ENCODE data around the gene ETV6. TPM values are rescaled to one million over a fixed set of nuclear protein-coding genes. Genes with fewer than 3 reads are reported as not detected.

Gene ETV6
- total RNA-seq, 1 experiment from 2014 or later: 14.1 TPM

DNA sequence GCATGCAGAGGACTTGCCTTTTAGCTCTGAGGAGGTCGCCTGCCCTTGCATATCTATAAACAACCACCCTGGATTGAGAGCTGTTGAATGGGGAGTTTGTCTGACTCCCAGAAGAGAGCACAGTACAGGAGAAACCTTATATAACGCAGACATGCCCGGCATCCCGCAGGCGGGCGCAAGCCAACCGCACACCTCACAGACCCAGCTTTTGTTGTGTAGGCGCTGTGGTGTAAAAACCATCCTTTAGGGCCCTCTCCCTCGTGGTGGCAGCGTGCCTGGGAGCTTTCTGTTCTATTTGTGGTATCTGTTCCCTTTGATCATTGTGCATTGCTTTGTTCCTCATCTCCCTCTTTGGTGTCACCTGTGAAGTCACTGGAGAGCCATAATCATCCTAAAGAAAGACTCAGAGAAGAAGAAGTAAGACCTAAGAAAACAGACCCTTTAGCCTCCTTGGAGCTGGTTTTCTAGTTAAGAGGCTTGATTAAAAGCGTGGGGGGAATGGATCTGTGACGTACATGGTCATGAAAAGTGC lies 77.7 kb downstream of the ETV6 start:
- Histone ChIP-seq H3K9me2 (ENCODE audit: insufficient read depth) (no peaks in the 10 kb centered on the region), H3K79me2 (ENCODE audit: insufficient read depth, low read length) (no peaks in the 10 kb centered on the region), H3K36me3 (ENCODE audit: control insufficient read depth in 1 of 2, insufficient read depth in 2 of 2, low read length in 2 of 2) (no peaks in the 10 kb centered on the region), H2AFZ (ENCODE audit: low read depth, low read length, poor library complexity, severe bottlenecking) (no peak overlapping the region), H3K9me3 (ENCODE audit: control insufficient read depth in 1 of 2, insufficient read depth in 1 of 2, low read depth in 1 of 2, low read length in 2 of 2) (no peaks in the 10 kb centered on the region), H4K20me1 (ENCODE audit: insufficient read depth) (no peaks in the 10 kb centered on the region), H3K4me3 (replicated peaks in 1 of 2; ENCODE audit: low read depth in 1 of 2, low read length in 2 of 2) (no peak overlapping the region), H3K27me3 (ENCODE audit: insufficient read depth, low read length) (no peaks in the 10 kb centered on the region), H3K4me1 (ENCODE audit: control insufficient read depth in 1 of 2, insufficient read depth in 2 of 2, low read length in 2 of 2) (peaks cover 33 to 34% of the 10 kb centered on the region in 2 experiments), H3K9ac (ENCODE audit: low read length) (no peak overlapping the region), H3K27ac (ENCODE audit: low read depth, low read length) (no peak overlapping the region), H3K4me2 (ENCODE audit: low read length) (no peak overlapping the region)
- ChIA-PET POLR2A (no interaction called here), RAD21 (ENCODE audit: low non-redundant PET in 1 of 2, low total read pairs in 2 of 2, uncharacterized antibody in 2 of 2, unreplicated experiment in 2 of 2) (no interaction called here), CTCF (no interaction called here)
- intact Hi-C loops (cut with micrococcal nuclease): no loop called here
- TF ChIP-seq TCF7L2 (IDR thresholded peaks at IDR 0.05; ENCODE audit: borderline replicate concordance, extremely low read depth, insufficient read depth, insufficient read length) (no peak), EZH2phosphoT487 (IDR thresholded peaks at IDR 0.05; ENCODE audit: borderline replicate concordance) (no peak), POLR2A (IDR thresholded peaks at IDR 0.05; ENCODE audit: borderline replicate concordance, extremely low read depth, insufficient read depth, insufficient read length) (no peak), POLR2AphosphoS5 (IDR thresholded peaks at IDR 0.05; ENCODE audit: low read depth, low read length) (no peak), ELF1 (IDR thresholded peaks at IDR 0.05; ENCODE audit: borderline replicate concordance, low read depth) (no peak), JUND (IDR thresholded peaks at IDR 0.05) (no peak)
- no TSS peak for BruUV-seq (replicated peaks)
- DNase-seq (ENCODE audit: low read depth, low spot score) (no peak), ATAC-seq (no peak)

DNA sequence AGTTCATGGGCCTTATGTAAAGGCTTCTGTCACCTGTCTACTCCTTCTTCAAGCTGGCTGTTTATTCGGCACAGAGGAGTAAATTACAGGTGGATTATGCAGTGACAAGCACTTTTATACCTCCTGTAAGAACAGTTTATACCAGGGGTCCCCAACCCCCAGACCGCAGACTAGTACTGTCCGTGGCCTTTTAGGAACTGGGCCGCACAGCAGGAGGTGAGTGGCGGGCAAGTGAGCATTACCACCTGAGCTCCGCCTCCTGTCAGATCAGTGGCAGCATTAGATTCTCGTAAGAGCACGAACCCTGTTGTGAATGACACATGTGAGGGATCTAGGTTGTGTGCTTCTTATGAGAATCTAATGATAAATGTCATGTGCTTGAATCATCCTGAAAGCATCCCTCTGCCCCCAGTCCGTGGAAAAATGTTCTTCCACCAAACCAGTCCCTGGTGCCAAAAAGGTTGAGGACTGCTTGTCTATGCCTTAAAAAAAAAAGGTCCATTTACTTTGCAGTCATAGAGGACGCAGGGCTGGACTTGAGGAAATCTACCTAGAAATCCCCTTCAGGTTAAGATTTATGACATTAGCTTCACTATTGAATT lies 78.8 kb downstream of the ETV6 start:
- Histone ChIP-seq H3K9ac (ENCODE audit: low read length) (no peak overlapping the region), H3K4me3 (replicated peaks in 1 of 2; ENCODE audit: low read depth in 1 of 2, low read length in 2 of 2) (no peak overlapping the region), H3K9me3 (ENCODE audit: control insufficient read depth in 1 of 2, insufficient read depth in 1 of 2, low read depth in 1 of 2, low read length in 2 of 2) (no peaks in the 10 kb centered on the region), H3K4me2 (ENCODE audit: low read length) (no peak overlapping the region), H4K20me1 (ENCODE audit: insufficient read depth) (no peaks in the 10 kb centered on the region), H3K9me2 (ENCODE audit: insufficient read depth) (no peaks in the 10 kb centered on the region), H3K27ac (ENCODE audit: low read depth, low read length) (no peak overlapping the region), H2AFZ (ENCODE audit: low read depth, low read length, poor library complexity, severe bottlenecking) (no peak overlapping the region), H3K79me2 (ENCODE audit: insufficient read depth, low read length) (no peaks in the 10 kb centered on the region), H3K27me3 (ENCODE audit: insufficient read depth, low read length) (no peaks in the 10 kb centered on the region), H3K36me3 (ENCODE audit: control insufficient read depth in 1 of 2, insufficient read depth in 2 of 2, low read length in 2 of 2) (no peaks in the 10 kb centered on the region), H3K4me1 (ENCODE audit: control insufficient read depth in 1 of 2, insufficient read depth in 2 of 2, low read length in 2 of 2) (peaks cover 33 to 34% of the 10 kb centered on the region in 2 experiments)
- CTCF ChIA-PET: no interaction called here
- ATAC-seq (no peak), DNase-seq (ENCODE audit: low read depth, low spot score) (no peak)
- no peak for TF ChIP-seq ZFX (IDR thresholded peaks at IDR 0.05)
- TF ChIP-seq, protein P1, sequence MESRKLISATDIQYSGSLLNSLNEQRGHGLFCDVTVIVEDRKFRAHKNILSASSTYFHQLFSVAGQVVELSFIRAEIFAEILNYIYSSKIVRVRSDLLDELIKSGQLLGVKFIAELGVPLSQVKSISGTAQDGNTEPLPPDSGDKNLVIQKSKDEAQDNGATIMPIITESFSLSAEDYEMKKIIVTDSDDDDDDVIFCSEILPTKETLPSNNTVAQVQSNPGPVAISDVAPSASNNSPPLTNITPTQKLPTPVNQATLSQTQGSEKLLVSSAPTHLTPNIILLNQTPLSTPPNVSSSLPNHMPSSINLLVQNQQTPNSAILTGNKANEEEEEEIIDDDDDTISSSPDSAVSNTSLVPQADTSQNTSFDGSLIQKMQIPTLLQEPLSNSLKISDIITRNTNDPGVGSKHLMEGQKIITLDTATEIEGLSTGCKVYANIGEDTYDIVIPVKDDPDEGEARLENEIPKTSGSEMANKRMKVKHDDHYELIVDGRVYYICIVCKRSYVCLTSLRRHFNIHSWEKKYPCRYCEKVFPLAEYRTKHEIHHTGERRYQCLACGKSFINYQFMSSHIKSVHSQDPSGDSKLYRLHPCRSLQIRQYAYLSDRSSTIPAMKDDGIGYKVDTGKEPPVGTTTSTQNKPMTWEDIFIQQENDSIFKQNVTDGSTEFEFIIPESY (IDR thresholded peaks at IDR 0.05; ENCODE audit: extremely low read depth, insufficient replicate concordance, low read length): no peak
- TF ChIP-seq CBX3 (IDR thresholded peaks at IDR 0.05; ENCODE audit: low read depth): no peak
- no peak for TF ChIP-seq EGR1 (IDR thresholded peaks at IDR 0.05; ENCODE audit: low read depth)
- TF ChIP-seq, protein P2, sequence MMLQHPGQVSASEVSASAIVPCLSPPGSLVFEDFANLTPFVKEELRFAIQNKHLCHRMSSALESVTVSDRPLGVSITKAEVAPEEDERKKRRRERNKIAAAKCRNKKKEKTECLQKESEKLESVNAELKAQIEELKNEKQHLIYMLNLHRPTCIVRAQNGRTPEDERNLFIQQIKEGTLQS (IDR thresholded peaks at IDR 0.05): no peak
- TF ChIP-seq POLR2AphosphoS5 (IDR thresholded peaks at IDR 0.05; ENCODE audit: low read depth, low read length): no peak
- TF ChIP-seq TCF7L2 (IDR thresholded peaks at IDR 0.05; ENCODE audit: borderline replicate concordance, extremely low read depth, insufficient read depth, insufficient read length): no peak
- no peak for TF ChIP-seq RAD21 (IDR thresholded peaks at IDR 0.05; ENCODE audit: low read depth)
- TF ChIP-seq ELF1 (IDR thresholded peaks at IDR 0.05; ENCODE audit: borderline replicate concordance, low read depth): no peak
- TF ChIP-seq, protein P3, sequence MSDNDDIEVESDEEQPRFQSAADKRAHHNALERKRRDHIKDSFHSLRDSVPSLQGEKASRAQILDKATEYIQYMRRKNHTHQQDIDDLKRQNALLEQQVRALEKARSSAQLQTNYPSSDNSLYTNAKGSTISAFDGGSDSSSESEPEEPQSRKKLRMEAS (IDR thresholded peaks at IDR 0.05): no peak
- POLR2A ChIA-PET: no interaction called here
- RAD21 ChIA-PET (ENCODE audit: low non-redundant PET in 1 of 2, low total read pairs in 2 of 2, uncharacterized antibody in 2 of 2, unreplicated experiment in 2 of 2): no interaction called here
- BruUV-seq (replicated peaks): no TSS peak
- intact Hi-C loops (cut with micrococcal nuclease): no loop called here
